CD4-positive, alpha-beta T cell (primary cell): ENCODE measurements around the gene BAX. TPM values are rescaled to one million over a fixed set of nuclear protein-coding genes. Genes with fewer than 3 reads are reported as not detected.

Experiments used
- ATAC-seq: fragments of 200-7000 bp; cut with Tn5 transposase; one replicate; pipeline ENCODE4 v1.10.0; 2022; ENCODE audit warnings: mild to moderate bottlenecking; ENCODE audit not compliant: poor library complexity
- CTCF ChIA-PET: fragments of 350-600 bp; sonication (Branson Sonifier 250); formaldehyde crosslinking; loops from one replicate; lab custom pipeline; 2021; ENCODE audit warnings: antibody characterized with exemption, inconsistent platforms; lab: Charles Lee
- POLR2A ChIA-PET: fragments of 350-600 bp; sonication (Branson Sonifier 250); formaldehyde crosslinking; loops from one replicate; lab custom pipeline; 2021; ENCODE audit warnings: antibody characterized with exemption, inconsistent platforms; lab: Charles Lee
- DNase-seq, 14 experiments: peaks; one replicate each; pipeline ENCODE4 v3.0.0-alpha.2; 2013 to 2020; ENCODE audit warnings: mixed read lengths in 2 of 14
- H3K27ac ChIP-seq, 2 donors: one replicate each; pipeline versions ENCODE4 v1.5.1 to v1.7.0; 2013; ENCODE audit warnings: low read length in 2 of 2, low read depth in 1 of 2, mild to moderate bottlenecking in 1 of 2
- H3K27me3 ChIP-seq, 2 experiments: 1 replicate in 1 of 2; 2 replicates in 1 of 2; pipeline versions ENCODE4 v1.6.1 to v1.7.0; 2013; ENCODE audit warnings: low read length in 2 of 2, control low read depth in 1 of 2, mild to moderate bottlenecking in 1 of 2, moderate library complexity in 1 of 2; ENCODE audit not compliant: insufficient read depth in 2 of 2, control insufficient read depth in 1 of 2
- H3K36me3 ChIP-seq: one replicate; pipeline ENCODE4 v1.6.1; 2013; ENCODE audit warnings: low read length, control low read depth; ENCODE audit not compliant: insufficient read depth
- H3K4me1 ChIP-seq: one replicate; pipeline ENCODE4 v1.6.1; 2013; ENCODE audit warnings: low read length, control low read depth; ENCODE audit not compliant: insufficient read depth
- H3K4me3 ChIP-seq: one replicate; pipeline ENCODE4 v1.5.1; 2013; ENCODE audit warnings: mild to moderate bottlenecking, low read length, moderate library complexity
- H3K9me3 ChIP-seq, 2 experiments: 1 replicate in 1 of 2; 2 replicates in 1 of 2; pipeline versions ENCODE4 v1.6.1 to v1.7.0; 2013; ENCODE audit warnings: low read length in 2 of 2, mild to moderate bottlenecking in 2 of 2, control low read depth in 1 of 2, moderate library complexity in 1 of 2; ENCODE audit not compliant: control insufficient read depth in 1 of 2, insufficient read depth in 1 of 2
- H3K27ac Mint-ChIP-seq: one replicate; pipeline ENCODE4 v1.8.0; 2020; ENCODE audit warnings: mixed read lengths
- H3K27me3 Mint-ChIP-seq: one replicate; pipeline ENCODE4 v1.8.0; 2021; ENCODE audit warnings: mixed read lengths
- H3K36me3 Mint-ChIP-seq: one replicate; pipeline ENCODE4 v1.8.0; 2021; ENCODE audit warnings: low read depth, mixed read lengths
- H3K4me1 Mint-ChIP-seq: one replicate; pipeline ENCODE4 v1.8.0; 2021; ENCODE audit warnings: low read depth, mixed read lengths
- H3K4me3 Mint-ChIP-seq: one replicate; pipeline ENCODE4 v1.8.0; 2020; ENCODE audit warnings: mild to moderate bottlenecking, mixed read lengths
- H3K9me3 Mint-ChIP-seq: one replicate; pipeline ENCODE4 v1.8.0; 2020; ENCODE audit warnings: mixed read lengths
- CTCF ChIP-seq: fragments of 200-600 bp; IDR thresholded peaks from one replicate; pipeline ENCODE4 v1.8.0; 2022; ENCODE audit warnings: antibody characterized with exemption, mild to moderate bottlenecking
- intact Hi-C, 2 experiments: fragments of 100-400 bp; cut with DNase I in 1 of 2; cut with micrococcal nuclease in 1 of 2; formaldehyde crosslinking; loops; one replicate each; pipeline versions ENCODE4 v1.15.1 to v1.9.0; 2023 to 2025; cut with DNase I, micrococcal nuclease
- total RNA-seq, 174 experiments: library from RNA in 2 of 174; stranded (reverse) in 2 of 174; gene quantifications; one replicate each; pipeline ENCODE4 v1.2.3 and lab custom pipeline; 2021 to 2026

Gene BAX
- total RNA-seq, 2 experiments from 2014 or later = 52.9 to 60.4 TPM

GRCh38 chr19:48988860-48989259, 34.2 kb downstream of the BAX start:
- no peak for TF ChIP-seq CTCF
- ChIA-PET CTCF (no interaction called here), POLR2A (interaction anchor here (0.5 kb wide), 1 partner anchor 941 kb away, joined by 3 read pairs; the partner anchor contains the start of gene NUP62)
- Histone ChIP-seq H3K9me3 (no peaks in the 10 kb centered on the region), H3K27ac (no peak overlapping the region), H3K4me1 (peaks cover 27% of the 10 kb centered on the region), H3K27me3 (no peaks in the 10 kb centered on the region), H3K4me3 (no peak overlapping the region), H3K36me3 (peaks cover 25% of the 10 kb centered on the region)
- no peak overlapping the region for H3K27ac Mint-ChIP-seq
- intact Hi-C loops = no loop called here
- H3K4me3 Mint-ChIP-seq = no peak overlapping the region
- H3K27me3 Mint-ChIP-seq = no peaks in the 10 kb centered on the region
- H3K9me3 Mint-ChIP-seq = no peaks in the 10 kb centered on the region
- ATAC-seq (no peak), DNase-seq (no peak)
- H3K36me3 Mint-ChIP-seq = peaks cover 53% of the 10 kb centered on the region
- H3K4me1 Mint-ChIP-seq = peaks cover 22% of the 10 kb centered on the region

DNA sequence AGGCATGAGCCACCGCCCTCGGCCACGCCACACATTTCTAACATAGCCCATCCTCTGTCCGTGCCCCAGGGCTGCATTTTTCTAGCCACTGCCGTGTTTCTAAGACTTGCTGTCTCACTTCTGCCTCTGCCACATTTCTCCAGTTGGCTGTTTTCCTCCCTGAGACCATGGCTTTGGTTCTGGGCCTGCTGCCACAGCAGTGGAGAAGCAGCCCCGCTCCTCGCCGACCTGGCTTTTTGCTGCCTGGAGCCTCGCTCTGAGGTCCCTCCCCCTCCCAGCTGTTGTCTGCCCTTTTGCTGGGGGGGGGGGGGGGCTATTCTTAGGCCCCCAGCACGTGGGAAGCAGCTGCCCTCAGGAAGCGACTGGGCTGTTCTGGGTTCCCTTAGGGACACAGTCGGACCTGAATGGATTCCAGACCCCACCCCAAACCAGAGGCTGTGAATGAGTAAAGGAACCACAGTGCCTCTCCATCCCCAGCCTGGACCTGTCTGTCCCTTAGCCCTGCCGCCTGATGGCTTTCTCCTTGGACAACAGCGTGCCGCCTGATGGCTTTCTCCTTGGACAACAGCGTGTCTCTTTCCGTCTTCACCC, 35.1 kb downstream of the BAX start:
- Histone ChIP-seq H3K27me3 (no peaks in the 10 kb centered on the region), H3K4me1 (peaks cover 36% of the 10 kb centered on the region), H3K27ac (no peak overlapping the region), H3K36me3 (peaks cover 22% of the 10 kb centered on the region), H3K9me3 (no peaks in the 10 kb centered on the region), H3K4me3 (no peak overlapping the region)
- intact Hi-C loops = loop anchor here (5.0 to 10.0 kb wide), 6 partner anchors 138 to 625 kb away; partner anchors contain the start of genes IZUMO1 (in 1 of the 2), SLC17A7 (in 1 of the 2), SYNGR4 (in 1 of the 2) and TMEM143 (in 1 of the 2)
- ChIA-PET CTCF (no interaction called here), POLR2A (no interaction called here)
- H3K9me3 Mint-ChIP-seq = no peaks in the 10 kb centered on the region
- DNase-seq = no peak
- no peak for TF ChIP-seq CTCF
- H3K27ac Mint-ChIP-seq = no peak overlapping the region
- peaks cover 52% of the 10 kb centered on the region for H3K36me3 Mint-ChIP-seq
- no peak for ATAC-seq
- peaks cover 29% of the 10 kb centered on the region for H3K4me1 Mint-ChIP-seq
- H3K27me3 Mint-ChIP-seq = no peaks in the 10 kb centered on the region
- peak overlapping the region; percentile 18 for H3K4me3 Mint-ChIP-seq

DNA sequence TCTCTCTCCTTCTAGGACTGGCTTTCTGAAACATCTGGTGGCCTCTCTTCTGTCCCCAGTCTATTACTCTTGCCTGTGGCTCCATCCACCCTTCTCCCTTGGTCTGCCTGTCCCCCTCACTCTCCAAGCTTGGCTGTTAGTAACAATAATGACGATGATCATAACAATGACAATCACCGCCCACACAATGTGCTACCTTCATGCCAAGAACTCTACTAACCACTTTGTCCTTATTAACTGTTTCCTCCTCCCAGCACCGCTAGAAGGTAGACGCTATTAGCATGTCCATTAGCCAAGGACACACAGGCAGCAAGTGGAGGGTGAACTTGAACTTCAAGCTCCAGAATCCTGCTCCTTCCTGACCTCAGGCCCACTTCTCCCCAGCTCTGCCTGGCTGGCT, 35.7 kb downstream of the BAX start:
- H3K27ac ChIP-seq = no peak overlapping the region
- POLR2A ChIA-PET = no interaction called here
- CTCF ChIA-PET = no interaction called here
- Mint-ChIP-seq H3K36me3 (peaks cover 48% of the 10 kb centered on the region), H3K4me3 (peak overlapping the region; percentile 18), H3K27ac (no peak overlapping the region), H3K27me3 (no peaks in the 10 kb centered on the region), H3K9me3 (no peaks in the 10 kb centered on the region), H3K4me1 (peaks cover 35% of the 10 kb centered on the region)
- ATAC-seq (no peak), DNase-seq (no peak)
- no peaks in the 10 kb centered on the region for H3K9me3 ChIP-seq
- no peak for TF ChIP-seq CTCF
- peaks cover 41% of the 10 kb centered on the region for H3K4me1 ChIP-seq
- H3K4me3 ChIP-seq = no peak overlapping the region
- peaks cover 16% of the 10 kb centered on the region for H3K36me3 ChIP-seq
- intact Hi-C loops = loop anchor here (5.0 to 10.0 kb wide), 6 partner anchors 137 to 626 kb away; partner anchors contain the start of genes IZUMO1 (in 1 of the 2), SLC17A7 (in 1 of the 2), SYNGR4 (in 1 of the 2) and TMEM143 (in 1 of the 2)
- no peaks in the 10 kb centered on the region for H3K27me3 ChIP-seq
